ENCODE results near the gene CHRM4. TPM values are rescaled to one million over a fixed set of nuclear protein-coding genes. Genes with fewer than 3 reads are reported as not detected.
"Not testable (repeated sequence)": the region's sequence is repeated elsewhere in the genome, so short reads cannot be mapped to it uniquely, and the experiment has no call there.

CHRM4 gene
- total RNA-seq, 1 donor from 2014 or later = 0.35 TPM

- Histone ChIP-seq H3K9me3 (no peaks in the 10 kb centered on the region), H3K36me3 (peaks cover 60% of the 10 kb centered on the region), H3K27ac (no peak overlapping the region), H3K27me3 (no peaks in the 10 kb centered on the region), H3K4me1 (peaks cover 4% of the 10 kb centered on the region), H3K4me3 (no peak overlapping the region)
- no peak for TF ChIP-seq CTCF (IDR thresholded peaks at IDR 0.05)
- intact Hi-C loops (cut with DNase I) = no loop called here
- no peak for ATAC-seq
- no peak for DNase-seq
Observed at GRCh38 chr11:46372086-46372485, 19.5 kb downstream of the CHRM4 start.

- DNase-seq; H3K27me3 ChIP-seq; ATAC-seq; H3K4me1 ChIP-seq; H3K4me3 ChIP-seq; H3K27ac ChIP-seq; intact Hi-C loops (cut with DNase I); H3K9me3 ChIP-seq: not testable (repeated sequence)
- peaks cover 55% of the 10 kb centered on the region for H3K36me3 ChIP-seq
Observed at GRCh38 chr11:46371262-46371661, 20.3 kb downstream of the CHRM4 start.

GRCh38 chr11:46370253-46370652 lies 21.3 kb downstream of the CHRM4 start:
- intact Hi-C loops (cut with DNase I) = no loop called here
- Histone ChIP-seq H3K9me3 (no peaks in the 10 kb centered on the region), H3K36me3 (peaks cover 45% of the 10 kb centered on the region), H3K4me1 (peaks cover 7% of the 10 kb centered on the region), H3K4me3 (no peak overlapping the region), H3K27ac (no peak overlapping the region), H3K27me3 (no peaks in the 10 kb centered on the region)
- DNase-seq = no peak
- no peak for TF ChIP-seq CTCF (IDR thresholded peaks at IDR 0.05)
- peak; percentile 13 for ATAC-seq

- TF ChIP-seq CTCF (IDR thresholded peaks at IDR 0.05) = peak; percentile 84
- DNase-seq (no peak), ATAC-seq (peak; percentile 78)
- peaks cover 39% of the 10 kb centered on the region for H3K36me3 ChIP-seq
- peaks cover 7% of the 10 kb centered on the region for H3K4me1 ChIP-seq
- H3K27me3 ChIP-seq = no peaks in the 10 kb centered on the region
- no peak overlapping the region for H3K27ac ChIP-seq
- no peak overlapping the region for H3K4me3 ChIP-seq
- intact Hi-C loops (cut with DNase I) = no loop called here
- no peaks in the 10 kb centered on the region for H3K9me3 ChIP-seq
Observed at GRCh38 chr11:46369458-46370152, 22.0 kb downstream of the CHRM4 start.

GRCh38 chr11:46367916-46368267 lies 23.7 kb downstream of the CHRM4 start:
- peaks cover 26% of the 10 kb centered on the region for H3K36me3 ChIP-seq
- H3K27me3 ChIP-seq = no peaks in the 10 kb centered on the region
- intact Hi-C loops (cut with DNase I) = no loop called here
- H3K4me1 ChIP-seq = peaks cover 17% of the 10 kb centered on the region
- no peak overlapping the region for H3K27ac ChIP-seq
- TF ChIP-seq CTCF (IDR thresholded peaks at IDR 0.05) = no peak
- H3K4me3 ChIP-seq = no peak overlapping the region
- no peak for DNase-seq
- ATAC-seq = no peak
- no peaks in the 10 kb centered on the region for H3K9me3 ChIP-seq

GRCh38 chr11:46367244-46367915 lies 24.2 kb downstream of the CHRM4 start:
- peak; percentile 91 for TF ChIP-seq CTCF (IDR thresholded peaks at IDR 0.05)
- Histone ChIP-seq H3K27ac (no peak overlapping the region), H3K27me3 (no peaks in the 10 kb centered on the region), H3K9me3 (no peaks in the 10 kb centered on the region), H3K4me1 (peaks cover 22% of the 10 kb centered on the region), H3K4me3 (no peak overlapping the region), H3K36me3 (peaks cover 26% of the 10 kb centered on the region)
- intact Hi-C loops (cut with DNase I) = no loop called here
- DNase-seq (peak; percentile 84), ATAC-seq (peak; percentile 72)
